ENCODE results near the gene MICALL2.
"Not testable (repeated sequence)": the region's sequence is repeated elsewhere in the genome, so short reads cannot be mapped to it uniquely, and the experiment has no call there.

The MICALL2 gene

GRCh38 chr7:1452205-1452604, 7.1 kb downstream of the MICALL2 start:
- DNase-seq (ENCODE audit: insufficient read length) = no peak
- no peak for TF ChIP-seq TAF1 (IDR thresholded peaks at IDR 0.05; ENCODE audit: borderline replicate concordance, low read depth, low read length)
- no peak for TF ChIP-seq POLR2AphosphoS5 (IDR thresholded peaks at IDR 0.05; ENCODE audit: low read depth, low read length)
- TF ChIP-seq POLR2A (IDR thresholded peaks at IDR 0.05; ENCODE audit: low read depth, low read length) = no peak
- FAIRE-seq = no peak

- FAIRE-seq = no peak
- no peak for DNase-seq (ENCODE audit: insufficient read length)
- TF ChIP-seq POLR2A (IDR thresholded peaks at IDR 0.05; ENCODE audit: low read depth, low read length) (no peak), TAF1 (IDR thresholded peaks at IDR 0.05; ENCODE audit: borderline replicate concordance, low read depth, low read length) (no peak), POLR2AphosphoS5 (IDR thresholded peaks at IDR 0.05; ENCODE audit: low read depth, low read length) (no peak)
These were observed 8.3 kb downstream of the MICALL2 start for GRCh38 chr7:1450987-1451386.

GRCh38 chr7:1450431-1450830, 8.8 kb downstream of the MICALL2 start:
- no peak for FAIRE-seq
- TF ChIP-seq POLR2AphosphoS5 (IDR thresholded peaks at IDR 0.05; ENCODE audit: low read depth, low read length) = no peak
- no peak for TF ChIP-seq TAF1 (IDR thresholded peaks at IDR 0.05; ENCODE audit: borderline replicate concordance, low read depth, low read length)
- no peak for TF ChIP-seq POLR2A (IDR thresholded peaks at IDR 0.05; ENCODE audit: low read depth, low read length)
- DNase-seq (ENCODE audit: insufficient read length) = no peak

GRCh38 chr7:1449951-1450350, 9.3 kb downstream of the MICALL2 start:
- DNase-seq (ENCODE audit: insufficient read length) (no peak), FAIRE-seq (no peak)
- no peak for TF ChIP-seq POLR2A (IDR thresholded peaks at IDR 0.05; ENCODE audit: low read depth, low read length)
- TF ChIP-seq TAF1 (IDR thresholded peaks at IDR 0.05; ENCODE audit: borderline replicate concordance, low read depth, low read length) = no peak
- TF ChIP-seq POLR2AphosphoS5 (IDR thresholded peaks at IDR 0.05; ENCODE audit: low read depth, low read length) = no peak

- DNase-seq (ENCODE audit: insufficient read length) (no peak), FAIRE-seq (no peak)
- TF ChIP-seq POLR2AphosphoS5 (IDR thresholded peaks at IDR 0.05; ENCODE audit: low read depth, low read length) (no peak), TAF1 (IDR thresholded peaks at IDR 0.05; ENCODE audit: borderline replicate concordance, low read depth, low read length) (no peak), POLR2A (IDR thresholded peaks at IDR 0.05; ENCODE audit: low read depth, low read length) (no peak)
These were observed 9.8 kb downstream of the MICALL2 start for GRCh38 chr7:1449501-1449900.

GRCh38 chr7:1448958-1449357, 10.3 kb downstream of the MICALL2 start:
- DNase-seq (ENCODE audit: insufficient read length) (no peak), FAIRE-seq (no peak)
- TF ChIP-seq POLR2A (IDR thresholded peaks at IDR 0.05; ENCODE audit: low read depth, low read length) (no peak), POLR2AphosphoS5 (IDR thresholded peaks at IDR 0.05; ENCODE audit: low read depth, low read length) (no peak), TAF1 (IDR thresholded peaks at IDR 0.05; ENCODE audit: borderline replicate concordance, low read depth, low read length) (no peak)

GRCh38 chr7:1447551-1448244, 11.6 kb downstream of the MICALL2 start:
- DNase-seq (ENCODE audit: insufficient read length) (no peak), FAIRE-seq (no peak)
- TF ChIP-seq TAF1 (IDR thresholded peaks at IDR 0.05; ENCODE audit: borderline replicate concordance, low read depth, low read length) (no peak), POLR2AphosphoS5 (IDR thresholded peaks at IDR 0.05; ENCODE audit: low read depth, low read length) (no peak), POLR2A (IDR thresholded peaks at IDR 0.05; ENCODE audit: low read depth, low read length) (no peak)

GRCh38 chr7:1447112-1447511, 12.2 kb downstream of the MICALL2 start:
- DNase-seq (ENCODE audit: insufficient read length) (no peak), FAIRE-seq (no peak)
- TF ChIP-seq POLR2A (IDR thresholded peaks at IDR 0.05; ENCODE audit: low read depth, low read length) (no peak), POLR2AphosphoS5 (IDR thresholded peaks at IDR 0.05; ENCODE audit: low read depth, low read length) (no peak), TAF1 (IDR thresholded peaks at IDR 0.05; ENCODE audit: borderline replicate concordance, low read depth, low read length) (no peak)

GRCh38 chr7:1446620-1447032, 12.6 kb downstream of the MICALL2 start:
- FAIRE-seq = no peak
- DNase-seq (ENCODE audit: insufficient read length) = no peak
- TF ChIP-seq TAF1 (IDR thresholded peaks at IDR 0.05; ENCODE audit: borderline replicate concordance, low read depth, low read length) (no peak), POLR2A (IDR thresholded peaks at IDR 0.05; ENCODE audit: low read depth, low read length) (no peak), POLR2AphosphoS5 (IDR thresholded peaks at IDR 0.05; ENCODE audit: low read depth, low read length) (no peak)

GRCh38 chr7:1446026-1446425, 13.2 kb downstream of the MICALL2 start:
- FAIRE-seq; DNase-seq (ENCODE audit: insufficient read length): not testable (repeated sequence)

- DNase-seq (ENCODE audit: insufficient read length) (no peak), FAIRE-seq (no peak)
- TF ChIP-seq POLR2A (IDR thresholded peaks at IDR 0.05; ENCODE audit: low read depth, low read length) (no peak), TAF1 (IDR thresholded peaks at IDR 0.05; ENCODE audit: borderline replicate concordance, low read depth, low read length) (no peak), POLR2AphosphoS5 (IDR thresholded peaks at IDR 0.05; ENCODE audit: low read depth, low read length) (no peak)
These were observed 13.9 kb downstream of the MICALL2 start for GRCh38 chr7:1445341-1445740.

GRCh38 chr7:1444925-1445322, 14.3 kb downstream of the MICALL2 start:
- no peak for TF ChIP-seq POLR2A (IDR thresholded peaks at IDR 0.05; ENCODE audit: low read depth, low read length)
- no peak for TF ChIP-seq TAF1 (IDR thresholded peaks at IDR 0.05; ENCODE audit: borderline replicate concordance, low read depth, low read length)
- TF ChIP-seq POLR2AphosphoS5 (IDR thresholded peaks at IDR 0.05; ENCODE audit: low read depth, low read length) = no peak
- FAIRE-seq (no peak), DNase-seq (ENCODE audit: insufficient read length) (no peak)

Data from GM12892 (cell line).